Rectal smooth muscle tissue (tissue), 1 donor: ENCODE measurements around the gene SPATS2.
"Not testable (repeated sequence)": the region's sequence is repeated elsewhere in the genome, so short reads cannot be mapped to it uniquely, and the experiment has no call there.

ENCODE experiments used
- H3K27ac ChIP-seq: one replicate; pipeline ENCODE4 v1.7.0; 2013; ENCODE audit warnings: low read depth, low read length, inconsistent platforms
- H3K27me3 ChIP-seq: one replicate; pipeline ENCODE4 v1.7.0; 2013; ENCODE audit warnings: low read length; ENCODE audit not compliant: control insufficient read depth, insufficient read depth
- H3K36me3 ChIP-seq: one replicate; pipeline ENCODE4 v1.7.0; 2013; ENCODE audit warnings: low read length; ENCODE audit not compliant: control insufficient read depth, insufficient read depth
- H3K4me1 ChIP-seq: one replicate; pipeline ENCODE4 v1.7.0; 2013; ENCODE audit warnings: low read length; ENCODE audit not compliant: control insufficient read depth, insufficient read depth
- H3K4me3 ChIP-seq: one replicate; pipeline ENCODE4 v1.7.0; 2013; ENCODE audit warnings: low read length
- H3K9ac ChIP-seq: one replicate; pipeline ENCODE4 v1.7.0; 2013; ENCODE audit warnings: low read length

SPATS2 gene

DNA sequence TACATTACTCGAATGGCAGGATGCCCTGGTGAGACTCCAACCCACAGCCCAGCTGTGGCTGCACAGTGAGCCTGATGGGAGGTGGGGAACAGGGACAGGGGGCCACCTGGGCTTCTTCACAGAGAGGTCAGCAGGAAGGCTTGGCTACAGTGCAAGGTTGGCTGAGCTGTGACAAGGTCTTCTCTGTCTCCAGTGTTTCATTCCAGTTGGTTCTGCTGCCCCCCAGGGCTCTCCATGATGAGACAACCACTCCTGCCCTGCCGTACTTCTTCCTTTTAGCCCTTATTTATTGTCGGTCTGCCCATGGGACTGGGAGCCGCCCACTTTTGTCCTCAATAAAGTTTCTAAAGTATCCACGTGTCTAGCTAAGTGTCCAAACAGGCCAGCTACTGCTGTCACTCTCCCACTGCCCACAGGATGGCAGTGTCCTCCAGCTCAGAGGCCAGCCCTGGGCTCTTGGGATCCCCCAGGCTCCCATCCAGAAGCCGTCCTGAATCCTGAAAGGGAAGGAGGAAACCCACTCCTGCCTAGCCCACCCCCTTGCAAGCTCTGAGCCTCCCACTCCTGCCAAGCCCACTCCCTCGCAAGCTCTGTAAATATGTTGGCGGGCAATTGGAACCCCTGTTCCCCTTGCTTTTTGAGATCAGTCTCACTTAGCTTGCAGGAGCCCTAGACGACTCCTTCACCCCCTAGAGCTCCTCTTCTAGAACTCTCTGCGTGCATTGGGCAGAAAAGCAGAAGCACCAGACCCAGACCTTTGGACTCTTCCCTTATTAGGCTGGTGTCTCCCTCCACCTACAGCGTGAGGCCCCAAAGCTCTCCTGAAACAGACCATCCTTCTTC is 35.7 kb upstream of the SPATS2 start:
- H3K9ac ChIP-seq: no peak overlapping the region
- peaks cover 23% of the 10 kb centered on the region for H3K27me3 ChIP-seq
- no peaks in the 10 kb centered on the region for H3K4me1 ChIP-seq
- H3K4me3 ChIP-seq: no peak overlapping the region
- no peaks in the 10 kb centered on the region for H3K36me3 ChIP-seq
- no peak overlapping the region for H3K27ac ChIP-seq

DNA sequence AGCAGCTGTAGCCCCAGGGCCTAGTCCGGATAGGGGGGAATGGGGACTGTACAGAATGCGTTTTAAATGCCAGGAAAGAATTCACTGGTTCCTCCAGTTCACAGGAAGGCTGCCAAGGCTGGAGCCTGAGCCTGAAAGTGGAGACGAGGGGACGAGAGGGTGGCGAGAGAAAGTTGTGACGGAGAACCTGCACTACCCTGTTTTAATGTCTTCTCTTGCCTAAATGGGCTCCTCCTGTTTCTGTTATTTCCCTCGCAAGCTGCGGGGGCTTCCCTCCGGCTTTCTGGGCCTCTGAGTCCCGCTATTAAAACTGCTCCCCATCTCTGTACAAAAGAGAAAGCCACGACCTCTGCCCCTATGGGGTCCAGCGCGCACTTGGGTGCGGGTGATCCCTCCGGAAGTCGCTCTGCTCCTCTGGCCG is 34.8 kb upstream of the SPATS2 start:
- Histone ChIP-seq H3K4me3 (no peak overlapping the region), H3K36me3 (no peaks in the 10 kb centered on the region), H3K9ac (no peak overlapping the region), H3K27ac (no peak overlapping the region), H3K4me1 (peaks cover 2% of the 10 kb centered on the region), H3K27me3 (peaks cover 30% of the 10 kb centered on the region)

DNA sequence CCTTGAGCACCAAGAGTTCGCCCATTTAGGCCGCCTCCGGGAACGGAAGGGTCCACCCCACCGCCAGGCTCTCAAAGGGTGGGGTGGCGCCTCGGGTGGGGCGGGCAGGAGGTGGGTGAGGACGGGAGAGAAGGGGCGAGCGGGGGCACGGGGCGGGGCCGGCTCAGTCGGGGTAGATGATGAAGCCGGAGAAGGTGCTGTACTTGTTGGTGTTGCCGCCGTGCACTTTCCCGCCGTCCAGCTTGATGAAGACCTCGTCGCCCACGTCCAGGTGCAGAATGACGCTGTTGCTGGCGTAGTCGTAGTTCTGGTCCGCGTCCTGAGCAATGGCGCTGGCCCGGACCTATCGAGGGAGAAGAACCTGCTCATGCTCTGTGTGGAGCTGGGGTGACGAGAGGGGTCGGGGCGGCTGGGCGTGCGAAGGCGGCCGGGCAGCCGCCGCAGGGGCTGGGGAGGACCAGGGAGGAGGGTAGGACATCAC is 34.3 kb upstream of the SPATS2 start:
- peaks cover 32% of the 10 kb centered on the region for H3K27me3 ChIP-seq
- peaks cover 2% of the 10 kb centered on the region for H3K4me1 ChIP-seq
- H3K36me3 ChIP-seq: no peaks in the 10 kb centered on the region
- H3K4me3 ChIP-seq: no peak overlapping the region
- H3K27ac ChIP-seq: no peak overlapping the region
- H3K9ac ChIP-seq: no peak overlapping the region

DNA sequence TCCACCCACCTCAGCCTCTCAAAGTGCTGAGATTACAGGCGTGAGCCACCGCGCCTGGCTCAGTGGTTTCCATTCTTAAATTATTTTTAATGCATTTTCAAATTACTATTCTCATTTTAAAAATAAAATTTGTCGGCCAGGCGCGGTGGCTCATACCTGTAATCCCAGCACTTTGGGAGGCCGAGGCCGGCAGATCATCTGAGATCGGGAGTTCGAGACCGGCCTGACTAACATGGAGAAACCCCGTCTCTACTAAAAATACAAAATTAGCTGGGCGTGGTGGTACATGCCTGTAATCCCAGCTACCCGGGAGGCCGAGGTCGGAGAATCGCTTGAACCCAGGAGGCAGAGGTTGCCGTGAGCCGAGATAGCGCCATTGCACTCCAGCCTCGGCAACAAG is 33.5 kb upstream of the SPATS2 start:
- H3K9ac ChIP-seq, H3K36me3 ChIP-seq, H3K4me3 ChIP-seq, H3K4me1 ChIP-seq, H3K27ac ChIP-seq: not testable (repeated sequence)
- H3K27me3 ChIP-seq: peaks cover 35% of the 10 kb centered on the region

DNA sequence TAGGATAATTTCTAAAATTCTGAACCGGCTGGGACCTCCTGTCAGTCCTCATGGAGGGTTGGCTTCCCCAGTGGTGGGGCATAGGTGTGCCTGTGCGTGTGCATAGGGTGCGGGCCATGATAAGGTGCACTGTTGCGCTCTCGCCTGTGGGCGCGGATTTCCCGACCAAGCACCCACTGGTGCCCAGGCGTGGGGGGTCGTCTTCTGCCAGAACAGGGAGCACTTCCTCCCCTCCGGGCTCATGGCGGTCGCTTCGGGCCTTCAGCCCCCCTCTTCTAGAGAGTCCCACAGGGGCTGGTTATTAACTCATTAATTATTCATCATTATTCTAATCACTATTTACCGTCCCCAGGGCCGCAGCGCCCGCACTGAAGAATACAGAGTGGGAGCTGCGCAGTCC is 33.0 kb upstream of the SPATS2 start:
- Histone ChIP-seq H3K4me3 (no peak overlapping the region), H3K4me1 (peaks cover 2% of the 10 kb centered on the region), H3K9ac (no peak overlapping the region), H3K36me3 (no peaks in the 10 kb centered on the region), H3K27ac (no peak overlapping the region), H3K27me3 (peaks cover 37% of the 10 kb centered on the region)

DNA sequence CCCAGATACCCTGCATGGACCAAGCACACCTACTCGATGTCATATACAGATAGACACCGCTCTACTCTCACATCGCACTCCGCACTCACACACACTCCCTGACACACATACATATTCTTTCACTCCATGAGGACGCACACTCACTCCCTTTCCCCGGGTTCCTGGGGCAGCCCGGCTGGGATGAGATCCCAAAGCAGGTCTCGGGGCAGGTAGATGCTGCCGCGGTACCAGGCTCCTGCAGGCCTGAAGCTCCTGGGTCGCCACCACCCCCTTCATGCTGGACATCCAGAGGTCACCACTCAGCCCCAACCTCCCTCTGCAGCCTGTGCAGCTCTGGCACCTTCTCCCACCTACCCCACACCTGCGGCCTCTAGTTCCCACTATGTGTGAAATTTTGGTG is 32.6 kb upstream of the SPATS2 start:
- peaks cover 2% of the 10 kb centered on the region for H3K4me1 ChIP-seq
- no peak overlapping the region for H3K9ac ChIP-seq
- no peaks in the 10 kb centered on the region for H3K36me3 ChIP-seq
- peaks cover 39% of the 10 kb centered on the region for H3K27me3 ChIP-seq
- H3K27ac ChIP-seq: no peak overlapping the region
- no peak overlapping the region for H3K4me3 ChIP-seq

DNA sequence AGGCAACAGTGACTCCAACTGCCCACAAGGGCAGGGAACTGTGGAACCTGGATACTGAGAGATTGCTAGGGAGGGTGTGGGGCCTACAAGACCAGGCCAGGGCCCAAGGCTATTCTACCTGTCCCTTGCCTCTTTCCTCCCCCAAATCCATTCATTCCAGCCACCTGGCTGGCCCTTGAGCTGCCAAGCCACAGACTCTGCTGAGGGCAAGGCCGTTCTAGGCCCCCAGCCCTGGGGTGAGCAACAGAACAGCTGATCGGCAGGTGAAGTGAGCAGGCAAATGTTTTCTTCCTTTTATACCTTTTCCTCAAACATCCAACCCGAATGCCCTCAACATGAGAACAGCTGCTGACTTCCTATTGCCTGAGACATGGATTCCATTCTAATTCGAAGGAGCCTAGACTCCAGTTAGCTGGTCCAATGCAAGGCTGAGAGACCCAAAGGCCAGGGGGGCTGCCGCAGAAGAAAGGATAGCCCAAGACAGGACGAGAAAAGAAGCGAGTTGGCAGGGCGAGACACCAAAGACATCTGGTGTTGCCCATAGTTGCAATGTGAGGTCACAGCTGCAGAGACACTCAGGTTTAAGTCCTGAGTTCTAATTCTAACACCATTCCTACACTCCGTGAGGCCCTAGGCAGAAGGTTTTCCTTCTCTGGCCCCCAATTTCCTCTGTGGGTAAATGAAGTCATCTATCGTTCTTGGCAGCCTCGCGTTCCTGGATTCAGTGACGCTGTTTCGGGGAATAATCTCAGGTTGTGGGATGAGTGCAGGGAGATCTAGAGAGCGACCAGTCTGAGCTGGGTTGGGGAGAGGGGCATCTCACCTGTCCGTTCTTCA is 31.9 kb upstream of the SPATS2 start:
- no peak overlapping the region for H3K9ac ChIP-seq
- H3K4me3 ChIP-seq: no peak overlapping the region
- no peaks in the 10 kb centered on the region for H3K36me3 ChIP-seq
- H3K4me1 ChIP-seq: peaks cover 2% of the 10 kb centered on the region
- H3K27me3 ChIP-seq: peaks cover 39% of the 10 kb centered on the region
- no peak overlapping the region for H3K27ac ChIP-seq

DNA sequence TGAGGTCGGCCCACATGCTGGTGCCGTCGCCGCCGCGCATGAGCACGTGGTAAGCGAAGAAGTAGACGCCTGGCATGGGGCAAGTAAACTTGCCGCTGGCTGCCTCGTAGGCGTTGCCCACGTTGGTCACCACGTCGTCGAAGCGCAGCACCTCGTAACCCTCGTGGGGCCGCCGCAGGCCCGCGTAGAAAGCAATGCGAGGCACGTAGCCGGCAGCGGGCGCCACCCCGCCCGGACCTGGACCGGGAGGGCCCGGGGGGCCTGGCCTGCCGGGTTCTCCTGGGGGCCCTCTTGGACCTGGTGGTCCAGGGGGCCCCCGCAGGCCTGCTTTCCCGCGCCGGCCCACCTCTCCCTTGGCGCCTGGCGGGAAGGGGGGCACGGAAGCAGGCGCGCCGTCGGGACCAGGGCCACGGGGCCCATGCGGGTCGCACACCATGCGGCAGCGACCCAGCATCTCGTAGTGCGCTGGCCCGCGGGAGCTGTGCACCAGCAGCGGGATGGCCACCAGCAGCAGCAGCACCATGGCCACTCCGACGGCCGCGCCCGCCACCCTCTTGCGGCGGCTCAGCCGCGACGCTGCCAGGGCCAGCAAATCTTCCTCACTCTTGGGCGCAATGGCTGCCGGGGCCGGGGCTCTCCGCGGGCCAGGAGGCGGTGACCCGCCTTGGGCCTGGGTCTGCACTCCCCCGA is 31.2 kb upstream of the SPATS2 start:
- H3K4me1 ChIP-seq: peaks cover 2% of the 10 kb centered on the region
- no peak overlapping the region for H3K9ac ChIP-seq
- H3K27me3 ChIP-seq: peaks cover 39% of the 10 kb centered on the region
- H3K36me3 ChIP-seq: no peaks in the 10 kb centered on the region
- H3K27ac ChIP-seq: no peak overlapping the region
- H3K4me3 ChIP-seq: no peak overlapping the region

DNA sequence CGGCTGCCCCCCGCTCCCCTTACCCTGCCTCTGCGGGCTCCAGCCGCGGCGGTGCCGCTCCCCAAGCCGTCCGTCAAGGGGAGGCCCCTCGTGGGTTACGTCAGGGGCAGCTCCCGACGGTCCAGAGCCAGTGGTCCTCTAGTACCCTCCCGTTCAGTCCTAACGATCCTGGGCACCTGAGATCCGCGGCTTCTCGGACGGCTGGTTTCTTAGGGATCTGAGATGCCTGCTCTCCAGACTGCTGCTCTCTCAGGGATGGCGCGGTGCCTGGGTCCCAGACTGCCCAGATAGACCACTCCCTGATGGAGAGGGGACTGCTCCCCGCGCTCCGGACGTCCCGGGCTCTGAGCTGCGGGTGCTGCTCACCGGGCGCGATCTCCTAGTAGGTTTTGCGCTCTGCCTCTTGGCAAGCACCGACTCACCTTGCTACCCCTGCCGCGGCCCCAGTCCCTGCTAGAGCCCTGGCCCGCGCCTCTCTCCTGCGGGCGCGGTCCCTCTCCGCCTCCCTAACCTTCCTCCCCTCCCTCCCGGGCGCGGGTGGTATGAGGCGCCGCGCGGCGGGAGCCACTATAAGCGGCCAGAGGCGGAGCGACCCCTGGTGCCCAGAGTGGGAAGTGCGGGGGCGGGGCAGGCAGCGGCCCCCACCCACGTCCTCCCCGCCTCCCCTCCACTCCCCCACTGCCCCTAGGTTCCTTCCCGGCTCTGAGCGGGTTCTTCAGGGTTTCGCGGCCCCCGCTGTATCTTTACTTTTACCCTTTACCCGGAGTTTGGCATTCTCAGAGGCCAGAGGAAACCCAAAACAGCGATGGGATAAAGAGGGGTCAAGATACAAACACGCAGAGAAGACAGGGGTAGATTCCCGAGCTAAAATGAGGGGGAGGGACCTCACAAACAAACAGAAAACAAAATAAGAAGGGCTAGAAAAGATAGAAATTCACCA is 30.3 kb upstream of the SPATS2 start, which contains the start of gene C1QL4:
Gene C1QL4, minus strand, starts transcription at position 544 of the 940 bp plus-strand sequence. CDS start 711 bp downstream, outside the sequence.
- H3K9ac ChIP-seq: no peak within 1 kb of the TSS
- H3K27ac ChIP-seq: no peak within 1 kb of the TSS
- H3K36me3 ChIP-seq: no peaks in the 10 kb centered on the region
- H3K4me1 ChIP-seq: peaks cover 2% of the 10 kb centered on the region
- H3K27me3 ChIP-seq: peaks cover 39% of the 10 kb centered on the region
- H3K4me3 ChIP-seq: peak within 1 kb of the TSS; percentile 44

DNA sequence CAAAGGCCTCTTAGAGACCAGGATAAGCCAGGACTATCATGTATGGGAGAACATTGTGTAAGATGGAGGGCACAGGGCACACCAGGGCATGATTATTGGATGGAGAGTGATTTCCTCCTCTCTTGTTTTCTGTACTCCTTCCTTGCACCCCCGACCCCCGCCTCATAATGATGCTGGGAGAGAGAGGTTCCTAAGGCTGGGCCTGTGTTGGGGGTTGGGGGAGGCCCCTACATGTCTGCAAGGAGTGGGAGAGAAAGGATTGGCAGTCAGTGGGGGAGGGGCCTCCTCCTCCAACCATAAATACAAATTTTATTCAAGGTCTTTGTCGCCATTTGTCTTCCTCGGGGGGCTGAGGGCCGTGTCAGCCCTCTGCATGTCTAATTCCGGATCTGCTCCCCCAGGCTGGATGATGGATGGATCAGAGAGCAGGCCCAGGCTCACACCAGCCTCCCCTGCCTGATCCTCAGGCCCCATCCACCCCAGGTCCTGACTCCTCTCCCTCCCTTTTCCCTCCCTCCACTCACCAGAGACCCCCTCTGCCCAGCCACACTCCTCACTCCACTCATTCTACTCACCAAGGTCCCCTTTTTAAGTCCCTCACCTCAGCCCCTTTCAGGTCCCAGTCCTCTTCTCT is 28.3 kb upstream of the SPATS2 start:
- H3K9ac ChIP-seq: no peak overlapping the region

DNA sequence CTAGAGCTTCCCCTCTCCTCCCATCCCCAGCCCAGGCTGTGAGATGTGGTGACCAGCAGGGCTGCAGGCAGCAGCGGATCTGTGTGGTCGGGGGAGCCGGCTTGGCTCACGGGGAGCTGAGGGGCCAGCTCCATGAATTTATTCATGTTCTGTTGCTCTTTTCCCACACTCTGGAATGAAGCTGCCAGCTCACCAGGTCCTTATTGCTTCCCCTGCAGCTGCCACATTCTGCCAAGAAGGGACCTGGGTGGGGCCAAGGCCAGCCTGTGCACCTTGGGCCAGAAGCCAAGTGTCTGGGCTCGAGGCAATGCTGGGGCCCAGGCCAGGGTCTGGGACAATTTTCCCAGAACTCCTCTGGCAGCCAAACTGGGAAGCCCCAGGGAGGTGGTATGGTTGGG is 27.8 kb upstream of the SPATS2 start:
- H3K4me1 ChIP-seq: peaks cover 17% of the 10 kb centered on the region
- H3K36me3 ChIP-seq: no peaks in the 10 kb centered on the region
- H3K4me3 ChIP-seq: no peak overlapping the region
- peaks cover 50% of the 10 kb centered on the region for H3K27me3 ChIP-seq
- no peak overlapping the region for H3K9ac ChIP-seq
- no peak overlapping the region for H3K27ac ChIP-seq

More for the DNA sequence above, 28.3 kb upstream of the SPATS2 start:
- Histone ChIP-seq H3K27me3 (peaks cover 48% of the 10 kb centered on the region), H3K4me1 (peaks cover 17% of the 10 kb centered on the region), H3K36me3 (no peaks in the 10 kb centered on the region), H3K4me3 (no peak overlapping the region), H3K27ac (no peak overlapping the region)
